Tibial artery (tissue), 4 donors: ENCODE results near the gene ZDHHC24.
"Not testable (repeated sequence)": the region's sequence is repeated elsewhere in the genome, so short reads cannot be mapped to it uniquely, and the experiment has no call there.

Experiments used
- DNase-seq, 2 donors: peaks; one replicate each; pipeline ENCODE4 v3.0.0-alpha.2; 2019
- H3K27ac ChIP-seq, 2 donors: fragments of 200-600 bp; sonication (generic) in 1 of 2; 1 replicate in 1 of 2; 2 replicates in 1 of 2; pipeline ENCODE4 v1.5.1; 2018 to 2019; ENCODE audit warnings: mild to moderate bottlenecking in 1 of 2
- H3K27me3 ChIP-seq, 2 donors: fragments of 200-600 bp; sonication (generic) in 1 of 2; one replicate each; pipeline versions ENCODE4 v1.5.1 to v1.6.0; 2016 to 2019
- H3K36me3 ChIP-seq, 3 donors: fragments of 200-600 bp; sonication (generic) in 2 of 3; one replicate each; pipeline ENCODE4 v1.5.1; 2016 to 2019; ENCODE audit warnings: mild to moderate bottlenecking in 2 of 3
- H3K4me1 ChIP-seq, 4 donors: fragments of 200-600 bp; sonication (generic) in 2 of 4; 1 replicate in 3 of 4; 2 replicates in 1 of 4; pipeline ENCODE4 v1.5.1; 2016 to 2019
- H3K4me3 ChIP-seq, 2 donors: fragments of 200-600 bp; sonication (generic) in 1 of 2; 1 replicate in 1 of 2; 2 replicates in 1 of 2; pipeline ENCODE4 v1.5.1; 2018 to 2019; ENCODE audit warnings: mild to moderate bottlenecking in 2 of 2
- H3K9me3 ChIP-seq, 3 donors: fragments of 200-600 bp; sonication (generic) in 1 of 3; one replicate each; pipeline ENCODE4 v1.5.1; 2016 to 2019
- CTCF ChIP-seq, 2 experiments: fragments of 200-600 bp in 1 of 2; fragments of 450-650 bp in 1 of 2; IDR thresholded peaks; one replicate each; pipeline ENCODE4 v1.5.1; 2017 to 2019; ENCODE audit warnings: antibody characterized with exemption in 2 of 2, mild to moderate bottlenecking in 1 of 2, moderate library complexity in 1 of 2
- intact Hi-C: fragments of 100-400 bp; cut with DNase I; formaldehyde crosslinking; loops from one replicate; pipeline ENCODE4 v1.15.0; 2023; ENCODE audit warnings: low total_unique reads

The ZDHHC24 gene

GRCh38 chr11:66591175-66591574 is 45.3 kb upstream of the ZDHHC24 start:
- intact Hi-C loops, result no loop called here
- no peak overlapping the region for H3K27ac ChIP-seq
- no peaks in the 10 kb centered on the region for H3K9me3 ChIP-seq
- H3K4me1 ChIP-seq, result peaks cover 0 to 33% (median 20%) of the 10 kb centered on the region in 4 donors
- H3K36me3 ChIP-seq, result no peaks in the 10 kb centered on the region
- H3K4me3 ChIP-seq, result no peak overlapping the region
- no peak for DNase-seq
- no peak for TF ChIP-seq CTCF (IDR thresholded peaks at IDR 0.05)
- no peaks in the 10 kb centered on the region for H3K27me3 ChIP-seq

GRCh38 chr11:66589996-66590675 is 44.3 kb upstream of the ZDHHC24 start:
- no peak for DNase-seq
- H3K36me3 ChIP-seq, result no peaks in the 10 kb centered on the region
- intact Hi-C loops, result no loop called here
- no peaks in the 10 kb centered on the region for H3K27me3 ChIP-seq
- H3K4me3 ChIP-seq, result no peak overlapping the region
- H3K4me1 ChIP-seq, result peaks cover 0 to 28% (median 17%) of the 10 kb centered on the region in 4 donors
- TF ChIP-seq CTCF (IDR thresholded peaks at IDR 0.05), result no peak
- H3K27ac ChIP-seq, result no peak overlapping the region
- no peaks in the 10 kb centered on the region for H3K9me3 ChIP-seq

GRCh38 chr11:66589315-66589714 is 43.5 kb upstream of the ZDHHC24 start:
- DNase-seq, H3K36me3 ChIP-seq, intact Hi-C loops, H3K9me3 ChIP-seq, H3K27ac ChIP-seq, H3K27me3 ChIP-seq, H3K4me3 ChIP-seq: not testable (repeated sequence)
- peaks cover 0 to 20% (median 14%) of the 10 kb centered on the region in 4 donors for H3K4me1 ChIP-seq

- TF ChIP-seq CTCF (IDR thresholded peaks at IDR 0.05), result no peak
- no peak overlapping the region for H3K27ac ChIP-seq
- H3K4me1 ChIP-seq, result no peaks in the 10 kb centered on the region
- no peaks in the 10 kb centered on the region for H3K27me3 ChIP-seq
- intact Hi-C loops, result no loop called here
- H3K4me3 ChIP-seq, result no peak overlapping the region
- H3K9me3 ChIP-seq, result no peaks in the 10 kb centered on the region
- DNase-seq, result no peak
- H3K36me3 ChIP-seq, result no peaks in the 10 kb centered on the region
Measured at GRCh38 chr11:66586136-66586535, 40.3 kb upstream of the ZDHHC24 start.

- H3K4me3 ChIP-seq, intact Hi-C loops, H3K36me3 ChIP-seq, DNase-seq, H3K27ac ChIP-seq, H3K27me3 ChIP-seq, H3K4me1 ChIP-seq, H3K9me3 ChIP-seq: not testable (repeated sequence)
Measured at GRCh38 chr11:66585447-66585846, 39.6 kb upstream of the ZDHHC24 start.

GRCh38 chr11:66582565-66583147 is 36.8 kb upstream of the ZDHHC24 start:
- H3K9me3 ChIP-seq, H3K4me1 ChIP-seq, H3K27ac ChIP-seq, DNase-seq, H3K36me3 ChIP-seq, H3K4me3 ChIP-seq, H3K27me3 ChIP-seq, intact Hi-C loops: not testable (repeated sequence)

- H3K27ac ChIP-seq, result no peak overlapping the region
- intact Hi-C loops, result no loop called here
- no peaks in the 10 kb centered on the region for H3K27me3 ChIP-seq
- no peak overlapping the region for H3K4me3 ChIP-seq
- DNase-seq, result no peak
- H3K4me1 ChIP-seq, result peaks cover 0 to 6% (median 2%) of the 10 kb centered on the region in 4 donors
- H3K36me3 ChIP-seq, result no peaks in the 10 kb centered on the region
- TF ChIP-seq CTCF (IDR thresholded peaks at IDR 0.05), result no peak
- no peaks in the 10 kb centered on the region for H3K9me3 ChIP-seq
Measured at GRCh38 chr11:66581261-66581660, 35.4 kb upstream of the ZDHHC24 start.
